ENCODE results near the gene CHCHD6.
A peak's percentile ranks its signal among the peaks of the same experiment; 100 is the strongest.

Gene CHCHD6

GRCh38 chr3:126994661-126995245 lies 290.7 kb downstream of the CHCHD6 start:
- no peak for DNase-seq (ENCODE audit: low spot score)

GRCh38 chr3:126995254-126995780 lies 291.3 kb downstream of the CHCHD6 start:
- DNase-seq (ENCODE audit: low spot score) = no peak

GRCh38 chr3:126995926-126996512 lies 292.0 kb downstream of the CHCHD6 start:
- no peak for DNase-seq (ENCODE audit: low spot score)

GRCh38 chr3:126996905-126997304 lies 292.9 kb downstream of the CHCHD6 start:
- DNase-seq (ENCODE audit: low spot score) = peak; percentile 76

DNA sequence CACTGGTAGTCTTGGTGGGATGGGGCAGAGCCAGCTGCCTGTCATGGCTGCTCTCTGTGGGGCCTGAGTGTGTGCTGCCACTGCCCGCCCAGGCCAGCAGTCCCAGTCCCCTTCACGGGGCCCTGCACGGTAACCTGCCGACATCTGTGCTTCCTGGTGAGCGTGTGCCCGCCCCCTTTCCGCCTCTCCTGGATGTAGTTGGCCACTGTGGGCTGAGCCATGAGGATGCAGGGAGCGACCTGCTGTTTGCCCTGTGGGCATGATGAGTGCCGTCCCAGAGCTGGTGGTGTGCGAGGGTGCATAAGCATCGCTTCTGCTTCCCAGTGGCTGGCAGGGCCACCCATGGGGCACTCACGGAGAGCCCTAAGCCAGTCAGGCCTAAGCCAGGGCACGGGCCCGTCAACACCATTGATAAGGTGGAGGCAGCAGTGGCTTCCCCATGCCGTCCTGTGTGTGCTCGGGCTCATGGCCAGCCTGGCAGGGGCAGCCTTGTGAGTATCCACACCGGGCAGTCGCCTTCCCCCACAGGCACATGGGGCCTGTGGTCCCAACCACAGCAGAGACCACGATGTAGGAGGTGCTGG lies 293.5 kb downstream of the CHCHD6 start:
- DNase-seq (ENCODE audit: low spot score) = no peak

DNA sequence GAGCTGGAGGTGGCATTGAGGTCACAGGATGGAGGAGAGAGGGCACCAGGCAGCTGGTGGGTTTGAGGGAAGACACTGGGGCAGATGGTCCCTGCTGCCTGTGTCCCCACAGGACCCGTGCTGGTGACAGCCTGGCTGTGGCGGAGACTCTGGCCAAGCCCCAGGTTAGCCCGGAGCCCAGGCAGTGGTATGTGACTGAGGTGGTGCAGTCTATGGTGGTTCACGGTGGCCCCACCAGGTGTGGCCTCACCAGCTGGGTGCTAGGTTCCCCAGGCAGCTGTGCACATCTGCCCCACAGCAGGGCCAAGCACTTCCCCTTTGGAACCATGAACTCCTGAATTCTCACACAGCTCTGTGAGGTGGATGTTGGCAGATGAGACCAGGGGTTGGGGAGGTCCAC lies 294.3 kb downstream of the CHCHD6 start:
- no peak for DNase-seq (ENCODE audit: low spot score)

DNA sequence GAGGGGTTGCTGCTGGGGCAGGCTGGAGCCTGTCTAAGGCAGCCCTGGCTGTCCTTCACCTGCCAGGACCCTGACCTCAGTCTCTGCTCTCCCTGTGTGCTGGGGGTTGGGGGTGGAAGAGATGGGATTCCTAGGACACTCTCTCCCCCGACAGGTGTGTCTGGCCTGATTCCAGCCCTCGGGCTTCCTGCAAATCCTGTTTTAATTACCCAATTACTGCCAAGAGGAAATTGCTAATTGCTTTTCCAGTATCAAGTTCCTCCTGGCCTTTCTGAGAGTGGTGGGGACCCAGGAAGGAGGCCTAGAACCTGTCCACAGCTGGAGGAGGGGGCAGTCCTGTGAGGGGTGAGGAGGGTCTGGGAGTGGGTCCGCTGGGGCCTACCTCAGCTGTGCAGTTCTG lies 294.7 kb downstream of the CHCHD6 start:
- no peak for DNase-seq (ENCODE audit: low spot score)

DNA sequence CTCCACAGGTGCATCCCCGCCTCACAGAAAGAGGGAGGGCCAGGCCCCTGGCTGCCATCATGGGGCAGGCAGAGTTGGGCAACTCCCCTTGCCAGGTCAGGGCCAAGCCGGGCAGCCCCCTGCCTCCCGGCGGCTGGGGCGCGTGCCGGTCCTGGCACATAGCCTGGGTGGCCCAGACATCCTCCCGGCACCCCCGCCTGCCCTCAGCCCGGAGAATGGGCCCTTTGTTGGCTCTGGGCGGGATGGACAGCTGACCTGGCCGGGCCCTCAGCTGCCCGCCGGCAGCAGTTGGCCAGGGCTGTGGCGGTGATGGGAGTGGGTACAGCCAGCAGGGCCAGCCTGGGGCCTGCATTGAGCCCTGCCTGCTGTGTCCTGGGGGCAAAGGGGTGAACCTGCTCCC lies 295.3 kb downstream of the CHCHD6 start:
- no peak for DNase-seq (ENCODE audit: low spot score)

GRCh38 chr3:127000119-127000518 lies 296.1 kb downstream of the CHCHD6 start:
- no peak for DNase-seq (ENCODE audit: low spot score)

DNA sequence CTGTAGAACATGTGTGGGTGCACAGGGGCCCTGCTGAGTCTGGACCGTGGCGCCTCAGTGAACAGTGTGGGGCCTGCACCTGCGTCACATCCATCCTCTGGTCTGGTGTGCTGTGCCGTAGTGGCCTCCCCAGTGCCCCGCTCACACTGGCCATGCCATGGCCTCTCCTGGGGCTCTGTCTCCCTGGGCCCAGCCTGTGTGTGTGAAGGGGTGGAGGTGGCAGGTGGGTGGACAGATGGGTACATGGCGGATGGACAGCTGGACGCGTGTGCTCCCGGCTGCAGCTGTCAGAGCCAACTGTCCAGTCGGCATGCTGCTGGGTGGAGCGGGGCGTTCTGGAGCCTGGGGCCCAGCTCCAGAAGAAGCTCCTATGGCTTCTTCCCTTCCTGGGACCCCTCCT lies 296.7 kb downstream of the CHCHD6 start:
- DNase-seq (ENCODE audit: low spot score) = no peak

- no peak for DNase-seq (ENCODE audit: low spot score)
Measured at GRCh38 chr3:127001486-127002194, 297.6 kb downstream of the CHCHD6 start.

DNA sequence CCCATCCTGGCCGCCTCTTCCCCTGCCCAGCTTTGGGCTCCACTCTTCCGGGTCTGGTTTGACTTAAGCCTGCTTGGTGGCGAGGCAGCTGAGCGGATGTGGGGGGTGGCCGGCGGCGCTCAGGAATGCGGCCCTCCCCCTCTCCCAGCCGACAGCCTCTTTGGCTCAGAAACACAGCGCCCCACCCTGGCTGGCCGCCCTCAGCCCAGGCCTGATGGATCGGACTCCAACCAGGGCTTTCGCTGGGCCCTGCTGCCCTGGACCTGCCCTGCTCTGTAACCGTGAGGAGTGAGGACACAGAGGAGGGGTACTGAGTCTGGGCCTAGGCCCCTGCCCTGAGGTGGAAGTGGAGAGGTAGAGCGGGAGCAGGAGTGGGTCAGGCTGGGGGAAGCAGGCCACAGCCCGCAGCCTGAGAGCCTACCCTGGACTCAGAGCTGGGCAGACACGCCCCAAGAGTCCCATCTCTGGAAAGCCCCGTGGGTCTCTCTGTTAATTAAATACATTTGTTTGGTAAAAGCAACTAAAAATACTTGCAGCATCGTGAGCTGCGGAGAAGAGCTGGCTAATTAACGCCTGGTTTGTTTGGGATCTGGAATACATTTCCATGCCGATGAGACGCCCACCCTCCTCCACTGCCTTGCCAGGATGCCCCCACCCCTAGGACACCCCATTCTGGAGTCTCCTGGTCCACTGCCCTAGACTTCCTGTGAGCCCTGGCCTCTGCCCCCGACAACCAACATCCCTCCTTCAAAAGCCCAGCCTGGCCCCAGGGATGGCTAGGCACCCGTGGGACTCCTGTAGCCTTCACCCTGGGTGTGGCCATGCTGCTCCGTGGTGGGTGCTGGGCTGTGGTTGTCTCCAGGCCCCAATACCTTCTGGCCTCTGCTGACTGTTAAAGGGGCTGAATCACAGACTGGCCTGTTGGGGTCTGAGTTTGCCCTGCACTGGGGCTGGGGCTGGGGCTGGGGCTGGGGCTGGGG lies 298.4 kb downstream of the CHCHD6 start:
- DNase-seq (ENCODE audit: low spot score) = peak; percentile 98

DNA sequence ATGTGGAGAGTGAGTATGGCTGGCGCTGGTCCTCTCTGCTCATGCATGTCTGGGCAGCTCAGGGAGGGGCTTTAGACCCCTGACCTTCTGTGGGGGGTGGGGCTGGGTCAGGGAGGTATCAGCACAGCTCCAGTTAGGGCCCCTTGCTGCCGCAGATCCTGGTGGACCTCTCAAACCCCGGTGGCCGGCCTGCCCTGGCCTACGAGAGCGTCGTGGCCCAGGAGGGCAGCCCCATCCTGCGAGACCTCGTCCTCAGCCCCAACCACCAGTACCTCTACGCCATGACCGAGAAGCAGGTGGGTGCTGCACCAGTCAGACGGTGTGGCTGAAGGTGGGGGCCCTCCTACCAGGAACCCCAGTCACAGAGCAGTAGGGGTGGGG lies 299.1 kb downstream of the CHCHD6 start:
- DNase-seq (ENCODE audit: low spot score) = no peak

- DNase-seq (ENCODE audit: low spot score) = no peak
Measured at GRCh38 chr3:127003601-127004280, 299.7 kb downstream of the CHCHD6 start.

GRCh38 chr3:127004641-127005397 lies 300.8 kb downstream of the CHCHD6 start:
- DNase-seq (ENCODE audit: low spot score) = no peak

GRCh38 chr3:127005864-127006500 lies 301.9 kb downstream of the CHCHD6 start:
- DNase-seq (ENCODE audit: low spot score) = no peak

DNA sequence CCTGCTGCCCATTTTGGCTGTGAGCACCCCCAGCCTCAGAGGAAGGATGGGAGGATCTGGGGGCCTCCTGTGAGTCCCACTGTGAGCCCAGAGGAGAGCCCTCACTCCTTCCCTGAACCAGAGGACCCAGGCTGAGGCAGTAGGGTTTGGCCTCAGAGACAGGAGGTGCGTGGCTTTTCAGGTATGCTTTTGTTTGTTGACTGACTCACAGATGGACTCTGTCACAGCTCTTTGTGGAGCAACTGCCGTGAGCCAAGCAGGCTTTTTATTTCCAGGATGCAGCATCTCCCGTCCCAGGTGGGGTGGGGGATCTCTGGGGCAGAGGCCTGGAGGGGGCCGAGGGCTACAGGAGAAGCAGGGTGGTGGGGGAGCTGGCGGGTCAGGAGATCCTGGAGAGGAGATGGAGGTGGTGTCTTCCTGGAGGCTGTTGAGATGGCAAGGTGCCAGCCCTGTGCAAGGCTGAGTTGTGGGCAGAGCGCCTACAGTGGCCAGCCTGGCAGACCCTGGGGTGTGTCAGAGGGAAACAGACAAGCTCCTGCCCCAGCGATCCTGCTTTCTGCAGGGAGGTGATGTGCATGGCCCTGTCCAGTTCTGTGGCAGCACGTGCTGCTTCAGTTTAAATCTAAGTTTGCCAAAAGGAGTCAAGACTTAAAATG lies 302.9 kb downstream of the CHCHD6 start:
- no peak for DNase-seq (ENCODE audit: low spot score)

DNA sequence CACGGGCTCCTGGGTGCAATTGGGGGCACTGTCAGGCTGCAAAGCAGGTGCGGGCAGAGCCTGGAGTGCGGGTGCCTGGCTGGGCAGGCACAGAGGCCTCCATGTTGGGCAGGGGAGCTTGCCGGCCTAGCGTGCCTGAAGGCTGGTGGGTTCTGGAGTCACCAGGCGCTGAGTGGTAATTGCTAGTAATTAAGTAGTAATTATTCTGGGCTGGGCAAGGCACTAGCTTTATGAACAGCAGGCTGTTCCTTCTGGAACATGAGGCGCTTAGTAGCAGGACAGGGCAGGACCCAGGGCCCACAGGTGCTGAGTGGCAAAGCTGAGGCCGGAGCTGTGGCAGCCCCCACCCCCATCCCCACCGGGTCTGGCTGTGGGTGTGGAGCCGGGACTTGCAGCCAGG lies 304.2 kb downstream of the CHCHD6 start:
- DNase-seq (ENCODE audit: low spot score) = no peak

DNA sequence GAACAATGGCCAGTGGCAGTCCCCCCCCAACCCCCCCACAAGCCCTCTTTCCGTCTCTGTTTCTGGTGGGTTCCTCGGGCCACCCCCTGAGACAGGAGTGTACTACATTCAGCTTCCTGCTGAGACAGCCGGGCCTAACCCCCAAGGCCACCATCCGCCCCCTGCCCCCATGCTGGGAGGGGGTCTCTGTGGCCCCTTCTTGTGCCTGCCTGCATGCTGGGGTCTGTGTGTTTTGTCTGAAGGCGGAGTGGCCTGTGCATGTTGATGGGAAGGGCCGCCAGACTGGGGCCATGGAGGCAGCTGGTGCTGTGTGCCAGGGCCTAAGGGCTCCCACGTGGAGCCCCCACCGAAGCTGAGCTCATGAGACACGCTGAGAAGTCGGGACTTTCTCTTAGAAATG lies 305.5 kb downstream of the CHCHD6 start:
- DNase-seq (ENCODE audit: low spot score) = no peak

Data from AG20443 (cell line).